Stimulated activated CD4-positive, alpha-beta T cell treated with anti-CD3 and anti-CD28 coated beads, Interleukin-1b, Interleukin-23, amount 100 ng/mL, for 4 hours (primary cell): ENCODE measurements around the gene LPGAT1.
"Not testable (repeated sequence)": the region's sequence is repeated elsewhere in the genome, so short reads cannot be mapped to it uniquely, and the experiment has no call there.

Experiments
- DNase-seq, 2 donors: peaks; one replicate each; pipeline ENCODE4 v3.0.0-alpha.2; 2020; ENCODE audit warnings: low read depth in 2 of 2

LPGAT1 gene, protein sequence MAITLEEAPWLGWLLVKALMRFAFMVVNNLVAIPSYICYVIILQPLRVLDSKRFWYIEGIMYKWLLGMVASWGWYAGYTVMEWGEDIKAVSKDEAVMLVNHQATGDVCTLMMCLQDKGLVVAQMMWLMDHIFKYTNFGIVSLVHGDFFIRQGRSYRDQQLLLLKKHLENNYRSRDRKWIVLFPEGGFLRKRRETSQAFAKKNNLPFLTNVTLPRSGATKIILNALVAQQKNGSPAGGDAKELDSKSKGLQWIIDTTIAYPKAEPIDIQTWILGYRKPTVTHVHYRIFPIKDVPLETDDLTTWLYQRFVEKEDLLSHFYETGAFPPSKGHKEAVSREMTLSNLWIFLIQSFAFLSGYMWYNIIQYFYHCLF

DNA sequence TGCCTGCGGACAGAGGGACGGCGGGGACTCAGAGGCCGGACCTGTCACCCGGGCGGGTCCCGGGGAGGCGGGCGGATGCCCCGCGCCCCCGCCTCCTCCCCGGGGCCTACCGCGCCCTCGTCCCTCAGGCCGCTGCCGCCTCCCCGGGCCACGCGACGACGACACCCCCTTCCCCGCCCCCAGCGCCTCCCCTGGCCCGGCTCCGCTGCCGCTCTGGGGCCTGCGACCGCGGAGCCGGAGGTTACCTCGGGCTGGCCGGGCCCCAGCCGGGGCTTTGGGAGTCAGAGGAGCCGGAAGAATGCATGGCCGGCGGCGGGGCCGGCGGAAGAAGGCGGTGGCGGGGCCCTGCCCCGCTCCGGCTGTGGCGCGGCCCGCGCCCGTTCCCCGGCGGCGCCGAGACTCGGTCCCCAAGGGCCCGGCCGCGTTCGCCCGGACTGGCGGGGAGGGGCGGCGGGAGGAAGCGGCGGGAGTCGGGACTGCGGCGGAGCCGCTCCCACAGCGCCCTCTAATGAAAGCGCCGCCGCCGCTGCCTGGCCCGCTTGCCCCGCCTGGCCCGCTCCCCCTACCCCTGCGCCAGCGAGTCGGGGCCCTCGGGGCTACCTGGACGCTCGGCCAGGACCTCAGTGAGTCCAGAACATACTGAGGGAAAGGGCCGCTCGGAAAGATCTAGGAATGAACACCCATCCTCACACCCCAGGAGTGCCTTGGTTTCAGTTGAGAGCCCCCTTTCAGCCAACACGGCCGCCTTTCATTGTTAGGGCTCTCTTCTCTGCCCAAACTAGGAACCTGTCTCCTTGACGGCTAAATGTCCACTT lies at the start of gene LPGAT1:
Gene LPGAT1, minus strand, starts transcription at position 436 of the 815 bp plus-strand sequence. CDS start 1,467 bp downstream, outside the sequence.
- peak; percentile 57 to 71 for DNase-seq

DNA sequence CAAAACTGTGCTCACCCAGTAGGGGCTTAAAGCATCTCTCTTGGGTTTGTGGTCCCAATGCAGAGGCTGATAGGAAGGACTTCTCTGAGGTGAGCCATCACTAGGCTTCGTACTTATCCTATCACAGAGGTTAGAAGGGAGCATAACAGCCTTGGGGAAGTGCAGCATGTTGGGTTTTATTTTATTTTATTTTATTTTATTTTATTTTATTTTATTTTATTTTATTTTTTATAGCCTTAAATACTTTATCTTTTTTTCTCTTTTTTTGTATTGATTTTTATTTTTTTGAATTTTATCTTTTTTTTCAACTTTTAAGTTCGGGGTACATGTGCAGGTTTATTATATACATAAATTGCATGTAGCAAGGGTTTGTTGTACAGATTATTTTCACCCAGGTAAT lies 48.9 kb upstream of the LPGAT1 start:
- no peak for DNase-seq

DNA sequence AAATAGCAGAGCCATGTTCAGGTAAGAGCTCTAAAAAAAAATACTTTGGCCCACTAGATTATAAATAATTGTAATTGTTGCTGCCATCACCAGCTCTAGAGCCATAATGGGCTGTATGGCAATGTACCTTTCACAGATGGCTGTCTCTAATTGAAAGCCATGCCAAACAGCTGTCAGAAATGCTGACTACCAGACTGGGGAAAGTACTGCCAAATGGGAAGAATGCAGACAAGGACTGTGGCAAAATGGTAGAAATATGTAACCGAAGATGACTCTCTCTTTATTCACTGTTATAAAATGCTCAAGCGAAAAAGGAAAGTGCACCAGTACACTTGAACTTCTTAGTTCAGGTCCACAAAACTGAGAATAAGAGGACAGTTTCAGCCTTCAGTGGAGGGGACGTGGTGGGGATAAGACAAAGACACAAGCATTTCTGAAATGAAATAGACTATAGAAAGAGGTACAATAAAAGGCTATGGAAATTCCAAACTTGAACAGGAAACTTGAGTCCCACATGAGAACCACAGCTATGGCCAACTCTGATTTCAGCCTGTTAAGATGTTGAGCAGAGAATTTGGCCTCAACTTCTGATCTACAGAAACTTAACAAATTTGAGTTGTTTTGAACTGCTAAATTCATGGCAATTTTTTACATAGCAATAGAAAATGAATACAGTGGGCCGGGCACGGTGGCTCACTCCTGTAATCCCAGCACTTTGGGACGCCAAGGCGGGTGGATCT lies 46.5 kb upstream of the LPGAT1 start:
- no peak for DNase-seq

DNA sequence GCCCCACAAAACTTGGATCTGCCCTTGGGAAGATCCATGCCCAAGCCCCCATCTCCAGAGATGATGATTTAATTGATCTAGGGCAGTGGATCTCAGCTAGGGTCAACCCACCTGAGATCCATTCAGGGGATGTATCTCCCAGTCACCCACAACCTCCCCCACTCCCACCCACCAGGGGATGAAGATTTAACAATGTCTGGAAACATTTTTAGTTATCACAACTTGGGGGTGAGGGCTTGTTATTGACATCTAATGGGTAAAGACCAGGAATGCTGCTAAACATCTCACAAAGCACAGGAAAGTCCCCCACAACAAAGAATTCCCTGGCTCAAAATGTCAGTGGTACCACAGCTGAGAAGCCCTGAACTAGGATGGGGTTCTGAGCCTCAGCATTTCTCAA lies 45.0 kb upstream of the LPGAT1 start:
- no peak for DNase-seq

DNA sequence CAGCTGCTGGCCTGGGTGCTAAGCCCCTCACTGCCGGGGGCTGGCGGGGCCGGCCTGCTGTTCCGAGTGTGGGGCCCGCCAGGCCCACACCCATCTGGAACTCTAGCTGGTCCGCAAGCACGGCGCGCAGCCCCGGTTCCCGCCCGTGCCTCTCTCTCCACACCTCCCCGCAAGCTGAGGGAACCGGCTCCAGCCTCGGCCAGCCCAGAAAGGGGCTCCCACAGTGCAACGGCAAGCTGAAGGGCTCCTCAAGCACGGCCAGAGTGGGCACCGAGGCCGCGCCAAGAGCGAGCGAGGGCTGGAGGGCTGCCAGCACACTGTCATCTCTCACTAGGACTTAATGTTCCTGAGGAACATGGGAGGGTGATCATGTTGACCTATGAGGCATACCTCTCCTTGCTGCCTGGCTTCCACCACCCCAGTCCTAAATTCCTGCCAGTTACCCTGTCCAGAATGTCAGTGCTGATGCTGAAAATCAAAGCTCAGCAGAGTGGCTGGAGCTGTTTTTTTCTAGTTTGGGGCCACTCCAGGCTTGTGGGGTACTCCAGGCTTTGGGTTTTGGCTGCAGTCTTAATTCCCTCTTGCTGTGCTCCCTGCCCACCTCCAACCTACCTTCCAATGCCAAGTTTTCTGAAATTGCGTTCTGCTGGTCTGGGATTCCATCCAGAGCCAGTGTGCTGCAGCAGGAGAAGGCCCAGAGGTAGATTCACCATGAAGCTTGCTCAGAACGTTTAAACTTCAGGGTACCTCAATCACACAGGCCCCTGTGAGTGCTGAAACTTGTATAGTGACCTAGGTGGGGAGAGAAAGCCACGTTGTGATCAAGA lies 44.2 kb upstream of the LPGAT1 start:
- no peak for DNase-seq

DNA sequence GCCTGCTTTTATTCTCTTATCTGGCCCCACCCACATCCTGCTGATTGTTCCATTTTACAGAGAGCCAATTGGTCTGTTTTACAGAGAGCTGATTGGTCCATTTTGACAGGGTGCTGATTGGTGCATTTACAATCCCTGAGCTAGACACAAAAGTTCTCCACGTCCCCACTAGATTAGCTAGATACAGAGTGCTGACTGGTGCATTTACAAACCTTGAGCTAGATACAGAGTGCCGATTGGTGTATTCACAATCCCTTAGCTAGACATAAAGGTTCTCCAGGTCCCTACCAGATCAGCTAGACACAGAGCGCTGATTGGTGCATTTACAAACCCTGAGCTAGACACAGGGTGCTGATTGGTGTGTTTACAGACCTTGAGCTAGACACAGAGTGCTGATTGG lies 43.2 kb upstream of the LPGAT1 start:
- DNase-seq, result not testable (repeated sequence)

DNA sequence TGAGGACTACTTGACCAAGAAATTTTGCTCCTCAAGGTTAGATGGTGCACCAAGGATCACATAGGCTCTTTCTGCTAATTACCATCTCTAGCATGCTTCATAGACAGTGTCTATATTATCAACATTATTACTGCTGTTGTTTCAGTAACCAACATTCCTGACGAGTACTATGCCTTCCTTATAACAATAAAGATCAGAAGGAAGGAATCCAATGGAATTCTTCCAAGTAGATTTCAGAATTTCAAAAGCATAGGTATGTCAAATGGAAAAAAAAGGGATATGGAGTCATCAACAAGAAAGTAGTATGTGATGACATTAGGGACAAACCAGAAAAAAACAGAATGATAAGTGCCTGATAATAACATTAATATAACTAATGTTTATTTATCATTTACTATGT lies 39.6 kb upstream of the LPGAT1 start:
- no peak for DNase-seq

DNA sequence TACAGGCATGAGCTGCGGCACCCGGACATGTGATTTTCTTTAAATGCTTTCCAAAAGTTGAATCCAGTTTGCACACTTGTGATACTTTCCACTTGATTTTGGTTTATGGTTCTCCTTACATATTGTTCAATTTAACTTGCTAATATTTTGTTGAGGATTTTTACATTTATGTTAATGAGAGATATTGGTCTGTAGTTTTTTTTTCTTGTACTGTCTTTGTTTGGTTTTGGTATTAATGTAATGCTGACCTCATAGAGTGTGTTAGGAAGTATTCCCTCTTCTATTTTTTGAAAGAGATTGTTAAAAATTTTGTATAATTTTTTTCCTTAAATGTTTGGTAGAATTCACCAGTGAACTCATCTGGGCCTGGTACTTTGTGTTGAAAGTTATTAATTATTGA lies 34.6 kb upstream of the LPGAT1 start:
- no peak for DNase-seq

DNA sequence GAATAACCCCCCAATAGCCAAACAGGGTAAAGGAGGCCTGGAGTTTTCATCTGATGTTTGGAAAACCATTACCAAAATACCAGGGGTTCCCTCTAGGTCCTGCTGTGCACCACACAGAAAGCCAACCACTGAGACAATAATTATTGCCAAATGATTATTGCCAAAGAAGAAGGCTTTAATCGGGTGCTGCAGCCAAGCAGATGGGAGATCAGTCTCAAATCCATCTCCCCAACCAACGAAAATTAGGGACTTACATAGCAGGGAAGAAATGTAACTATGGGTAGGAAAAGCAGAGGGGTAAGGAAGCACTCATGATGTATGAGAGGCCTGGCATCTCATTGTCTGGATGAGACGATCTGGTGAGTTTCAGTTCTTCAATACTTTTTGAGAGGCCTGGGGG lies 28.8 kb upstream of the LPGAT1 start:
- DNase-seq, result no peak

DNA sequence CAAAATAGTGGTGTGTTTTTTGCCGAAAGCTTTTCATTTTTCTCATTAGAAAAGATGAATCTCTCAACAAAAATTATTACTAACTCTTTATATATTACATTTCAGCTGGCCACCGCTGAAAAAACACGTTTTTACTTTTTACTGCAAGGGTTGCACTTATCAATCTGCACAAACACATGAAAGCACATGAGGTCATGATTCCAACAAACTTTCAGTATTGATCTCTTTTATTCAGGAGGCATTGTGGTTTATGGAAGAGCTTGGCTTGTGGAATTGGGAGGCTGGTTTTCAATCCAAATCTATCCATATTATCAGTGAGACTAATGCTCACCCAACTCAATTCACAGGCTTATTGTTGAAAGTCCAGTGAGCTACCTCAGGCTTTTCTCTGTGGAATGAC lies 20.6 kb upstream of the LPGAT1 start:
- DNase-seq, result no peak

DNA sequence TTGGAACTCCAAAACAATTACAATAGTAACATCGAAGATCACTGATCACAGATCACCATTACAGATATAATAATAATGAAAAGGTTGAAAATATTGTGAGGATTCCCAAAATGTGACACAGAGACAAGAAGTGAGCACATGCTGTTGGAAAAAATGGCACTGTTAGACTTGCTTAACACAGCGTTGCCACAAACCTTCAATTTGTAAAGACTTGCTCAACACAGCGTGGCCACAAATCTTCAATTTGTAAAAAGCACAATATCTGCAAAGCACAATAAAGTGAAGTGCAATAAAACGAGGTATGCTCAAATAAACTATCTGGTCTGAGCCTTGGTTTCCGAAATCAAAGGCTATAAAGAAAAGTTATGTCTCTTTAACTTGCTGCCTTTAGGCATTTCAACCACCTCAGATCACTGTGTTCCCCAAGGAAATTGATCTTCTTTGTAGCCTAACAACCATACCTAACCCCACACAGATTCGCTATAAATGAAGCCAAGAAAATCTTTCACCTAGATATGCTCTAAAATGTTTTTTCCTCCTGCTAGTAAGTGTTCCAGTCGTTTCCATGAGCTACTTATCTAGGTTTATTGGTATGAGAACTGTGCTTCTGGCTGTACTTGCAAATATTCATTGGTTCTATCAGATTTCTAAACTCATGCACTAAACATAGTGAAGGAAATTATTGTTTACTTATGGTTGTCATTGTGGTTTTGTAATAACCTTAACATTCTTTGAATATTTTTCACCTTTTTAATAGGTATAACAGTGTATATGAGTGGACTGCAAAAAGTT lies 13.1 kb upstream of the LPGAT1 start:
- no peak for DNase-seq

DNA sequence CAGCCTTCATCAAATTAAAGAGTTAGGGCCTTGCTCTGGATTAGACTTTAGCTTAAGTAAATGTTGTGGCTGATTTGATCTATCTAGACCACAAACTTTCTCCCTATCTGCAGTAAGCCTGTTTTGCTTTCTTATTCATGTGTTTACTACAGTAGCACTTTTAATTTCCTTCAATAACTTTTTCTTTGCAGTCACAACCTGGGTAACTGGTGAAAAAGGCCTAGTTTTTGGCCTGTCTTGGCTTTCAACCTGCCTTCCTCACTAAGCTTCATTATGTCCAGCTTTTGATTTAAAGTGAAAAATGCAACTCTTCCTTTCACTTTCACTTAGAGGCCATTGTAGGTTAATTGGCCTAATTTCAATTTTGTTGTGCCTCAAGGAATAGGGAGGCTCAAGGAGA lies 12.5 kb upstream of the LPGAT1 start:
- no peak for DNase-seq

DNA sequence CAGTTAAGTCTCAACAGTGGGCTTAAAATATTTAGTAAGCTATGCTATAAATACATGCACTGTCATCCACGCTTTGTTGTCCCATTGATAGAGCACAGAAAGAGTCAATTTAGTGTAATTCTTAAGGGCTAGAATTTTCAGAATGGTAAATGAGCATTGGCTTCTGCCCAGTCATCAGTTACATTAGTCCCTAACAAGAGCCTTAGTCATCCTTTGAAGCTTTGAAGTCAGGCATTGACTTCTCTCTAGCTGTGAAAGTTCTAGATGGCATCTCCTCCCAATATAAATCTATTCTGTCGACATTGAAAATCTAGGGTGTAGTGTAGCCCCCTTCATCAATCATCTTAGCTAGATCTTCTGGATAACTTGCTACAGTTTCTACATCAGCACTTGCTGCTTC lies 12.0 kb upstream of the LPGAT1 start:
- no peak for DNase-seq

DNA sequence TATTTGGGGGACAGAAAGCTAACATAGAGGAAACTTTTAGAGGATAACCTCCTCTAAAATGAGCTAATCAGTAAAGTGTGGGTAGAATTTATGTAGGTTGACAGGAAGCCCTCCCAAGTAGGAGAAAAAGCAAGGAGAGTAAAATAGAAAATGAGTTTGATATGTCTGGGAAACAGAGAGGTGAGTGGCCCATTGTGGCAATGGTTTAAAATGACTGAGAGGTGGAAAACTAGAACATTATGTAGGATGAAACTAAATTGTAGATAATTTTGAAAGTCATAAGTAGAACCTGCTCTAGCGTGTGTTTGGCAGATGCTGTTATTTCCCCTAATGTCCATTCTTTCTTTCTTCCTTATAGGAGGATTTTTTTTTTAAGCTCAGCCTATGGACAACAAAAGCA lies 8.5 kb upstream of the LPGAT1 start:
- DNase-seq, result no peak

DNA sequence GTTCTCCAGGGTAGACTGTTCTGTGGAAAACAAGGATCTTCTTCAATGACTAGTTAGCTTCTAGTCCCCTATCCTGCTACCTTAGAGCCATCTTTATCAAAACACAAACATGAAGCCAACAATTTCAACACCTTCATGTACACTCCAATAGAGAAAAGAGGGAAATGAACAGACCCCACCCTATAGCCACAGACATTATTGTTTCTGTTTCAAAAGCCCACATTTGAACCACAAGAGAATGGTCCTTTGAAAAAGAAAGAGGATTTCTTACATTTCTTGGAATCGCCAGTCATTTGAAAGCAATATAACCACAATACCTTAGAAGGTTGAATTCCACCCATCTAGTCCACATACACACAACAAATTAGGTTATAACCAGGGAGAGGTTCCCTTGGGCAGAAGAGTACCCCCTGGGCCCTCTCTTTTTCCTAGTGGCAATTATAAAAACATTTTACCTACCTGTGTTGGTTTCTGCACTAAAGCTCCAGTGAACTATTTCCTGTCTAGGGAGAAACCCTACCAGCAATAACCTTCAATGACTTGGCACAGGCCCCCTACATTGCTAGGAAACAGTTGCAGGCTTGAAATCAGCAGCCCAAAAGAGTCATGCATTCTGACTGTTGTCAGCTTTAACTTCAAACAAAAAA lies 2.7 kb upstream of the LPGAT1 start:
- DNase-seq, result no peak

DNA sequence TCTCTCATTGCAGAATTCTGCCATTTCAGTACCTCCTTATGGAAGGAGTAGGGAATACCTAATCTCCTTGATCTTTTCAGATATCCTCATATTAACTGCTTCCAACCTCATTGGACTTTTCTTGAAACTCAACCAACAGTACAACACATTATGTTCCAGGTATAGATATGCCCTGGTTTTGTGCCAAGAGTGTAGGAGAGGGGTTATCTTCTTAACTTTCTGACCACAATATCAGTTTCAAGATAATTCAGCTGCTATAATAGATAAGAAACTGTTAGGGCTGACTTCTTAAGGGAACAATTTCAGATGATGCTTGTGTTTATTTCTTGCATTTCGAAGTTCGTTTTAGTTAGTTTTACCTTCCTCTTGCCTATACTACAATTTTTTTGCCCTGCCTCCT lies 2.1 kb upstream of the LPGAT1 start:
- DNase-seq, result no peak

DNA sequence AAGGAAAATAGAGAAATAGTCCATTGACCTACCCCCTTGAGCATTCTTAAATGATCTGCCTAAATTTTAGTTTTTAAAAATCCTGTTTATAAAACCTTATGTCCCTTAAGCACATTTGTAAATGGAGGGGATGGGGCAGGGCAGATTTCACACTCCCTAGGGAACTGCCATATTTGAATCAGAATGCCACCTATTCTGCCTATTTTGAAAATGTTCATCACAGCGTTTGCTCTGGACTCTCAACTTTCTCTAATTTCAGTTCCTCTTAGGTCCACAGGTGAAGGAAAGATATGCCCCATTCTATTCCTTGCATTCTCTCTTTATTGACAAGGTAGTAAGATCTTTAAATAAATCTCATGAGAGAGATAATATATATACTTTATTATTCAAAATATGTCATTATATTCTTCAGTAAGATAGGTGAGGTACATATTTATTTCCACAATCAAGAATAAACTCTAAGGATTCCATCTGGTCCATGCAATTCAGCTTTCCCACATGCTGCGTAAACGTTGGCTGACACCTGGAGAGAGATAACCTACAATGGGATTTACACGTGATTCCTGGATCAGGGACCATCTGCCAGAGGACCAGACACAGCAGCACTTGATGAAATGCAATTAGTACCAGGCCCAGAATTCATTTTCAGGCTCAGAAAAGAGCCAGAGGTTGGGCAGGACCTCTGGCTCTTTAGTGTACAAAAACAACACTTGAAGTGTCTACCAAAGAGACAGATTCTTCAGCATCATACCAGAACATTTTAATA lies 1.2 kb upstream of the LPGAT1 start:
- DNase-seq, result no peak

DNA sequence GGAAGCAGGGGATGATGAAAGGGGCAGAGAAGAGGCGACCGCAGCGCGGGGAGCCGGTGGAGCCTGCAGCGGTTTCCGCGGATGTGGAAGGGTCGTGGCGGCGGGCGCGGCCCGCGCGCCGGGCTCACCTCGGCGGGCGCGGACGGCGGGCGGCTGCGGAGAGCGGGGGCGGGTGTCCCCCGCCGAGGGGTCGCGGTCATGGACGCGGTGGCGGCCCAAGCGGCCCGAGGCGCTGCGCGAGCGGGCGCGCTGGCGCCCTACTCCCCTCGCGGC lies 572 bp downstream of the LPGAT1 start:
- no peak for DNase-seq

DNA sequence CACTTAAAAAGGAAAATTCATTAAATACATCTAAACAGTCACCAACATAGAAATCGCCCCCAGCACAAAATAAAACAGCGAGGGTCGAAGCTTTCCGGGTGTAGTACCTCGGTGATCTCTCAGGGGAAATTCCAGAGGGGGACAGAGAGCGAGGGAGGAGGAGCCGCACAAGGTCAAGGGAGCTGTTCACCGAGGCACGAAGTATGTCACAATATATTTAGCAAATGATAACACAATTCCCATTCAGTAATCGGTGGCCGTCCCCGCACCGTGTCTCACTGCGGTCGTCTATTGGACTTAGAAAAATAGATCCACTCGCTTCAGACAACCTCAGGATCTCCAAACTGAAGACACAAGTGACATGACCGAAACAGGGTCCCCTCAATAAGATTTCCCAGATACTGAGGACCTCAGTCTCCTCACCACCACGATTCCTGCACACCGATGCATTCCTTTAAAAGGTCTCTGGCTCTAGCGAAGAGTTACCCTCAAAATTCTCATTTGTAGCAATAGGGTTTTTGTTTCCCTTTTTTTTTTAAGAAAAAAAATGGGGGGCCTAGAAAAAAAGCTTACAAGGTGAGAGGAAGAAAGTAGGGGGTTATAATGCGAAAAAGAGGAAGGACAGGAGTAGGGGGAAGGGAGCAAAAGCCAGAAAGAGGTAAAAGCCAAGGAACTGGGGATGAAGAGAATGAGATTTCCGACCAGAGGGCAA lies 1.1 kb downstream of the LPGAT1 start:
- DNase-seq, result no peak
